IMR-90 (cell line): Measurements from ENCODE around the gene ADGRD1. TPM values are rescaled to one million over a fixed set of nuclear protein-coding genes. Genes with fewer than 3 reads are reported as not detected.

ENCODE experiments used
- ATAC-seq: fragments of 200-7000 bp; cut with Tn5 transposase; 2 replicates; pipeline ENCODE4 v1.9.1; 2020; ENCODE audit warnings: low read depth, mild to moderate bottlenecking, moderate library complexity
- BruUV-seq: library from RNA; stranded (reverse); fragments of 400-500 nt; replicated peaks from 2 replicates; lab custom pipeline; 2021; lab: Mats Ljungman, UMichigan
- CTCF ChIA-PET: fragments of 300-600 bp; formaldehyde crosslinking; extraction: SDS; loops from one replicate; lab custom pipeline; 2021; ENCODE audit warnings: antibody characterized with exemption; lab: Yijun Ruan, JAX
- POLR2A ChIA-PET: fragments of 300-600 bp; sonication (Branson Sonifier 250); formaldehyde crosslinking; loops from one replicate; lab custom pipeline; 2022; ENCODE audit warnings: antibody characterized with exemption; ENCODE audit not compliant: unreplicated experiment; lab: Charles Lee
- DNase-seq: peaks from one replicate; pipeline ENCODE4 v3.0.0; 2013
- H2AFZ ChIP-seq: replicated peaks from 2 replicates; pipeline ENCODE3; 2013; ENCODE audit warnings: low read length, mild to moderate bottlenecking; ENCODE audit not compliant: poor library complexity
- H2AK5ac ChIP-seq: 2 replicates; pipeline ENCODE4 v1.6.1; 2013; ENCODE audit warnings: low read depth, low read length, inconsistent platforms
- H2AK9ac ChIP-seq: replicated peaks from 2 replicates; pipeline ENCODE3; 2013; ENCODE audit warnings: mild to moderate bottlenecking, low read depth, low read length, moderate library complexity; ENCODE audit not compliant: poor library complexity
- H2BK120ac ChIP-seq: 2 replicates; pipeline ENCODE4 v1.6.1; 2013; ENCODE audit warnings: low read depth, low read length, inconsistent platforms
- H2BK15ac ChIP-seq: 3 replicates; pipeline ENCODE4 v1.6.1; 2013; ENCODE audit warnings: low read depth, low read length, inconsistent platforms
- H2BK20ac ChIP-seq: 2 replicates; pipeline ENCODE4 v1.6.1; 2013; ENCODE audit warnings: low read depth, mild to moderate bottlenecking, inconsistent platforms, low read length, moderate library complexity
- H2BK5ac ChIP-seq: 2 replicates; pipeline ENCODE4 v1.6.1; 2013; ENCODE audit warnings: mild to moderate bottlenecking, low read depth, low read length, inconsistent platforms; ENCODE audit not compliant: poor library complexity, severe bottlenecking
- H3K14ac ChIP-seq: replicated peaks from 2 replicates; pipeline ENCODE4 v1.6.1; 2013; ENCODE audit warnings: low read depth, low read length, inconsistent platforms
- H3K18ac ChIP-seq: 2 replicates; pipeline ENCODE4 v1.6.1; 2013; ENCODE audit warnings: low read depth, low read length, control low read depth
- H3K23ac ChIP-seq: 2 replicates; pipeline ENCODE4 v1.6.1; 2013; ENCODE audit warnings: low read depth, low read length, inconsistent platforms
- H3K27ac ChIP-seq: 2 replicates; pipeline ENCODE4 v1.5.1; 2013; ENCODE audit warnings: mild to moderate bottlenecking, control low read depth, low read length; ENCODE audit not compliant: insufficient read depth
- H3K27me3 ChIP-seq: 2 replicates; pipeline ENCODE4 v1.6.1; 2013; ENCODE audit warnings: low read length; ENCODE audit not compliant: control insufficient read depth, insufficient read depth
- H3K36me3 ChIP-seq: 2 replicates; pipeline ENCODE4 v1.6.1; 2013; ENCODE audit warnings: low read length, mixed read lengths; ENCODE audit not compliant: control insufficient read depth, insufficient read depth
- H3K4ac ChIP-seq: 2 replicates; pipeline ENCODE4 v1.6.1; 2013; ENCODE audit warnings: low read depth, low read length, inconsistent platforms
- H3K4me1 ChIP-seq: 2 replicates; pipeline ENCODE4 v1.6.1; 2013; ENCODE audit warnings: low read length, mixed read lengths; ENCODE audit not compliant: control insufficient read depth, insufficient read depth
- H3K4me2 ChIP-seq: 2 replicates; pipeline ENCODE4 v1.6.1; 2013; ENCODE audit warnings: low read depth, mild to moderate bottlenecking, control low read depth, low read length, moderate library complexity
- H3K4me3 ChIP-seq: 2 replicates; pipeline ENCODE4 v1.5.1; 2013; ENCODE audit warnings: low read depth, mild to moderate bottlenecking, control low read depth, low read length, moderate library complexity; ENCODE audit not compliant: insufficient read depth
- H3K56ac ChIP-seq: 2 replicates; pipeline ENCODE4 v1.6.1; 2013; ENCODE audit warnings: low read length, inconsistent platforms; ENCODE audit not compliant: insufficient read depth; ENCODE audit errors: extremely low read depth
- H3K79me1 ChIP-seq, 2 experiments: 2 replicates each; pipeline ENCODE4 v1.6.1; 2013; ENCODE audit warnings: low read length in 2 of 2, inconsistent platforms in 1 of 2, low read depth in 1 of 2
- H3K9ac ChIP-seq: 2 replicates; pipeline ENCODE4 v1.6.1; 2013; ENCODE audit warnings: low read depth, low read length, control low read depth
- H3K9me1 ChIP-seq: 2 replicates; pipeline ENCODE4 v1.6.1; 2013; ENCODE audit warnings: low read length, inconsistent platforms; ENCODE audit not compliant: insufficient read depth
- H3K9me3 ChIP-seq: 2 replicates; pipeline ENCODE4 v1.6.1; 2013; ENCODE audit warnings: low read length; ENCODE audit not compliant: control insufficient read depth, insufficient read depth
- H4K20me1 ChIP-seq: 2 replicates; pipeline ENCODE4 v1.6.1; 2013; ENCODE audit warnings: low read length, inconsistent platforms; ENCODE audit not compliant: insufficient read depth
- H4K5ac ChIP-seq: 2 replicates; pipeline ENCODE4 v1.6.1; 2013; ENCODE audit warnings: mild to moderate bottlenecking, low read depth, low read length, control low read depth
- H4K8ac ChIP-seq, 2 experiments: 2 replicates each; pipeline ENCODE4 v1.6.1; 2013; ENCODE audit warnings: low read depth in 2 of 2, low read length in 2 of 2, control low read depth in 1 of 2, inconsistent platforms in 1 of 2
- H4K91ac ChIP-seq: 2 replicates; pipeline ENCODE4 v1.6.1; 2013; ENCODE audit warnings: low read depth, low read length, inconsistent platforms; ENCODE audit not compliant: insufficient read depth
- RAD21 ChIP-seq: IDR thresholded peaks from 2 replicates; pipeline ENCODE4 v1.6.1; 2012; ENCODE audit warnings: low read length, improper control_type of control experiment
- WGBS, 2 experiments: methylation state at CpG; one replicate each; pipeline versions ENCODE4 v1.1.5 to v1.1.7; 2013; ENCODE audit warnings: missing lambda C conversion rate in 2 of 2; ENCODE audit not compliant: insufficient read length in 1 of 2; ENCODE audit errors: extremely low coverage in 2 of 2; 5-methylcytosine and 5-hydroxymethylcytosine counted together
- dilution Hi-C: fragments of 300-500 bp; cut with HindIII; formaldehyde crosslinking; loops from one replicate; pipeline ENCODE4 v1.14.3; 2018; ENCODE audit warnings: low sequenced_read_pairs; ENCODE audit not compliant: unreplicated experiment
- in situ Hi-C: fragments of 300-500 bp; cut with MboI; formaldehyde crosslinking; loops from 3 replicates; pipeline ENCODE4 v1.14.3; 2019; ENCODE audit warnings: low sequenced_read_pairs, inconsistent platforms, mixed read lengths
- intact Hi-C: fragments of 100-400 bp; cut with micrococcal nuclease; formaldehyde crosslinking; loops from 2 replicates; pipeline ENCODE4 v1.10.0; 2022
- polyA plus RNA-seq, 3 experiments: library from polyadenylated mRNA; depleted of rRNA; stranded (reverse); fragments of >200 nt; gene quantifications; 2 replicates each; pipeline ENCODE4 v1.2.3, GENCODE V29; 2012; ENCODE audit warnings: low replicate concordance in 1 of 3
- total RNA-seq: library from RNA; depleted of rRNA; stranded (reverse); fragments of >200 nt; gene quantifications from 2 replicates; pipeline ENCODE4 v1.2.3, GENCODE V29; 2012
- TF ChIP-seq, protein P1 (sequence below): fragments of 150-350 bp; IDR thresholded peaks from 2 replicates; pipeline ENCODE4 v1.6.1; 2017; ENCODE audit warnings: mild to moderate bottlenecking, antibody characterized with exemption, low read length, low read depth
- TF ChIP-seq, protein P2 (sequence below): conservative IDR thresholded peaks from 2 replicates; pipeline ENCODE4 v1.5.1; 2012; ENCODE audit warnings: mild to moderate bottlenecking, low read depth, low read length, improper control_type of control experiment

The ADGRD1 gene
- total and polyA plus RNA-seq, 2 of the 4 experiments (the other 2 are of a cell fraction) = not detected

DNA sequence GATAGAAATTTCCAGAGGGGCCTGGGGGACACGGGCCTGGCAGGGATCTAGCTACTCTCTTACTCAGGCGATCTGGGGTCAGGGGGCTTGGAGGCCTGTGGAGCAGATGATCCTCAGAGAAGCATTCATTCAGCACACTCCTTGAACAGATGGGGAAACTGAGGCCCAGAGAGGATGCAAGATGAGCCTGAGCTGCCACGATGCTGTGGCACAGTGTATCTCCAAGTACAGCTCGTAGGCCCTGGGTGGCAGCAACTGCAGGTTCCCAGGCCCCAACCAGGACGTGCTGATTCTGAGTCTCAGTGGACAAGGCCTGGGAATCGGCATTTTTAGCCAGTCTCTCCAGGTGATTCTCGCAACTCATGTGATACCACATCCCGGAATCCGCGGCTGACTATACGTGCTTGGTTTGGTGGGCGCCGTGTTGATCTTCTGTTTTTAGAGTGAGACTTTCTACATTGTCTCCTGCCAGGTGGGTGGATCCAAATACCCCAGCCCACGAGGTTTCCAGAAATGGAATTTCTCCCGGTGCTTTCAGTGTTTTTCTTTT, 22.5 kb downstream of the ADGRD1 start:
- Histone ChIP-seq H3K9ac (no peak overlapping the region), H3K23ac (no peak overlapping the region), H4K8ac (no peak overlapping the region), H2BK20ac (no peak overlapping the region), H3K9me3 (peaks cover 26% of the 10 kb centered on the region), H3K36me3 (no peaks in the 10 kb centered on the region), H3K4me3 (no peak overlapping the region), H3K79me1 (no peaks in the 10 kb centered on the region), H4K5ac (no peak overlapping the region), H2AK9ac (no peak overlapping the region), H4K91ac (no peak overlapping the region), H3K27me3 (no peaks in the 10 kb centered on the region), H4K20me1 (no peaks in the 10 kb centered on the region), H3K4me2 (no peak overlapping the region), H3K27ac (no peak overlapping the region), H3K56ac (no peak overlapping the region), H2BK5ac (no peak overlapping the region), H2BK15ac (no peak overlapping the region), H2AFZ (no peak overlapping the region), H3K4ac (no peak overlapping the region), H3K14ac (no peak overlapping the region), H2BK120ac (no peak overlapping the region), H3K9me1 (no peaks in the 10 kb centered on the region), H3K18ac (no peak overlapping the region), H3K4me1 (no peaks in the 10 kb centered on the region), H2AK5ac (no peak overlapping the region)
- in situ Hi-C loops (no loop called here), dilution Hi-C loops (no loop called here), intact Hi-C loops (no loop called here)
- ATAC-seq (no peak), DNase-seq (no peak)
- WGBS, 2 experiments = 37% methylated on average over 3 of the region's 15 CpGs; no CpG with 5 or more reads in 1 of the 2 experiments
- BruUV-seq = no TSS peak
- POLR2A ChIA-PET = no interaction called here
- CTCF ChIA-PET = no interaction called here
- TF ChIP-seq, protein P1, sequence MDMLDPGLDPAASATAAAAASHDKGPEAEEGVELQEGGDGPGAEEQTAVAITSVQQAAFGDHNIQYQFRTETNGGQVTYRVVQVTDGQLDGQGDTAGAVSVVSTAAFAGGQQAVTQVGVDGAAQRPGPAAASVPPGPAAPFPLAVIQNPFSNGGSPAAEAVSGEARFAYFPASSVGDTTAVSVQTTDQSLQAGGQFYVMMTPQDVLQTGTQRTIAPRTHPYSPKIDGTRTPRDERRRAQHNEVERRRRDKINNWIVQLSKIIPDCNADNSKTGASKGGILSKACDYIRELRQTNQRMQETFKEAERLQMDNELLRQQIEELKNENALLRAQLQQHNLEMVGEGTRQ = no peak
- no peak for TF ChIP-seq RAD21
- TF ChIP-seq, protein P2, sequence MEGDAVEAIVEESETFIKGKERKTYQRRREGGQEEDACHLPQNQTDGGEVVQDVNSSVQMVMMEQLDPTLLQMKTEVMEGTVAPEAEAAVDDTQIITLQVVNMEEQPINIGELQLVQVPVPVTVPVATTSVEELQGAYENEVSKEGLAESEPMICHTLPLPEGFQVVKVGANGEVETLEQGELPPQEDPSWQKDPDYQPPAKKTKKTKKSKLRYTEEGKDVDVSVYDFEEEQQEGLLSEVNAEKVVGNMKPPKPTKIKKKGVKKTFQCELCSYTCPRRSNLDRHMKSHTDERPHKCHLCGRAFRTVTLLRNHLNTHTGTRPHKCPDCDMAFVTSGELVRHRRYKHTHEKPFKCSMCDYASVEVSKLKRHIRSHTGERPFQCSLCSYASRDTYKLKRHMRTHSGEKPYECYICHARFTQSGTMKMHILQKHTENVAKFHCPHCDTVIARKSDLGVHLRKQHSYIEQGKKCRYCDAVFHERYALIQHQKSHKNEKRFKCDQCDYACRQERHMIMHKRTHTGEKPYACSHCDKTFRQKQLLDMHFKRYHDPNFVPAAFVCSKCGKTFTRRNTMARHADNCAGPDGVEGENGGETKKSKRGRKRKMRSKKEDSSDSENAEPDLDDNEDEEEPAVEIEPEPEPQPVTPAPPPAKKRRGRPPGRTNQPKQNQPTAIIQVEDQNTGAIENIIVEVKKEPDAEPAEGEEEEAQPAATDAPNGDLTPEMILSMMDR = no peak
